ENCODE data around the gene IVNS1ABP.

DNA sequence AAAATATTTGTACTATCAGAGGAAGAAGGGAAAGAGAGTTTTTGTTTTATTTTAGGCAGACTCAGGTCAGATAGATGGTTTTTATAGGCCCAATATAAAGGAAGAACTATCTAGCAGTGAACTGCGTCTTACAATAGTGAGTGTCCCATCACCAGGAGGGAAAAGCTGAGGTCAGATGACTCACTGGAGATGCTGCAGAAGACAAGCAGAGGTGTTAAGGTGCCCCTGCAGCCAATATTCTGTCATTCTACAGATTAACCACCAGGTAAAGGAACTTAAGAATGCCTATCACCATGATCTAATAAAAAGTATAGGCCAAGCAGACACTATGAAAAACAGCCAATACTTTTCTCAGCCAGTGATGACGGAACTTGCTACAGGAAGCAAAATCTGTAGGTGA, 29.6 kb downstream of the IVNS1ABP start:
- TF ChIP-seq, protein P1, sequence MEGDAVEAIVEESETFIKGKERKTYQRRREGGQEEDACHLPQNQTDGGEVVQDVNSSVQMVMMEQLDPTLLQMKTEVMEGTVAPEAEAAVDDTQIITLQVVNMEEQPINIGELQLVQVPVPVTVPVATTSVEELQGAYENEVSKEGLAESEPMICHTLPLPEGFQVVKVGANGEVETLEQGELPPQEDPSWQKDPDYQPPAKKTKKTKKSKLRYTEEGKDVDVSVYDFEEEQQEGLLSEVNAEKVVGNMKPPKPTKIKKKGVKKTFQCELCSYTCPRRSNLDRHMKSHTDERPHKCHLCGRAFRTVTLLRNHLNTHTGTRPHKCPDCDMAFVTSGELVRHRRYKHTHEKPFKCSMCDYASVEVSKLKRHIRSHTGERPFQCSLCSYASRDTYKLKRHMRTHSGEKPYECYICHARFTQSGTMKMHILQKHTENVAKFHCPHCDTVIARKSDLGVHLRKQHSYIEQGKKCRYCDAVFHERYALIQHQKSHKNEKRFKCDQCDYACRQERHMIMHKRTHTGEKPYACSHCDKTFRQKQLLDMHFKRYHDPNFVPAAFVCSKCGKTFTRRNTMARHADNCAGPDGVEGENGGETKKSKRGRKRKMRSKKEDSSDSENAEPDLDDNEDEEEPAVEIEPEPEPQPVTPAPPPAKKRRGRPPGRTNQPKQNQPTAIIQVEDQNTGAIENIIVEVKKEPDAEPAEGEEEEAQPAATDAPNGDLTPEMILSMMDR (conservative IDR thresholded peaks at IDR 0.05 in 1 of 2, IDR thresholded peaks at IDR 0.05 in 1 of 2; ENCODE audit: extremely low read depth in 1 of 2, insufficient read depth in 1 of 2, low read depth in 1 of 2, low read length in 2 of 2), result no peak
- no peak for TF ChIP-seq EZH2 (IDR thresholded peaks at IDR 0.05; ENCODE audit: borderline replicate concordance, low read length)
